HUES48 (cell line): ENCODE results near the gene FAM3D.

Source experiments
- H3K27ac ChIP-seq: one replicate; pipeline ENCODE4 v1.7.0; 2013; ENCODE audit warnings: low read depth, low read length, inconsistent platforms
- H3K27me3 ChIP-seq: 2 replicates; pipeline ENCODE4 v1.6.1; 2013; ENCODE audit warnings: mild to moderate bottlenecking, low read length; ENCODE audit not compliant: control insufficient read depth, insufficient read depth
- H3K36me3 ChIP-seq: 2 replicates; pipeline ENCODE4 v1.6.1; 2013; ENCODE audit warnings: low read length; ENCODE audit not compliant: control insufficient read depth, insufficient read depth
- H3K4me1 ChIP-seq: 2 replicates; pipeline ENCODE4 v1.6.1; 2013; ENCODE audit warnings: mild to moderate bottlenecking, low read length; ENCODE audit not compliant: control insufficient read depth, insufficient read depth
- H3K4me3 ChIP-seq: 2 replicates; pipeline ENCODE4 v1.5.1; 2013; ENCODE audit warnings: mild to moderate bottlenecking, low read depth, low read length
- H3K9ac ChIP-seq: 2 replicates; pipeline ENCODE4 v1.6.1; 2013; ENCODE audit warnings: mild to moderate bottlenecking, low read depth, low read length, moderate library complexity
- H3K9me3 ChIP-seq: 2 replicates; pipeline ENCODE4 v1.6.1; 2013; ENCODE audit warnings: low read length; ENCODE audit not compliant: control insufficient read depth, insufficient read depth

FAM3D gene

DNA sequence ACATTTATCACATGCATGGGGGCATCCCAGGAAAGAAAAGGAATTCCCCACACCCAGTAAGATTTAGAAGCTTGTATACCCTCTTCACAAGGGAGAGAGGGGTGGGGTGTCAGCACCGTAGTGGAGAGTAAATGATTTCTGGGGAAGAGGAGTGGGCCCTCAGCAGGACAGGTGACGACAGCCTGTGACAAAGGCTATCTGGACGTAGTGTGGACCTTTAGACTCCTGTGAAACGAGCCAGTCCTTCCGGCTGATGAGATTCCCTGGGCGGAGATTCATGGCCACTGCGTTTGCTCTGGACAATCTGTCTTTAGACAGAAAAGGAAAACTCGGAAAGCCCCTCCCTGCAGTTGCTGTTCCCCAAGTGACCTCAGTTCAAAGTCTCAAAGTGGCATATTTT lies 1.7 kb upstream of the FAM3D start:
- no peak overlapping the region for H3K4me3 ChIP-seq
- H3K27me3 ChIP-seq, result no peaks in the 10 kb centered on the region
- no peak overlapping the region for H3K27ac ChIP-seq
- no peaks in the 10 kb centered on the region for H3K4me1 ChIP-seq
- H3K36me3 ChIP-seq, result no peaks in the 10 kb centered on the region
- no peaks in the 10 kb centered on the region for H3K9me3 ChIP-seq
- H3K9ac ChIP-seq, result no peak overlapping the region

DNA sequence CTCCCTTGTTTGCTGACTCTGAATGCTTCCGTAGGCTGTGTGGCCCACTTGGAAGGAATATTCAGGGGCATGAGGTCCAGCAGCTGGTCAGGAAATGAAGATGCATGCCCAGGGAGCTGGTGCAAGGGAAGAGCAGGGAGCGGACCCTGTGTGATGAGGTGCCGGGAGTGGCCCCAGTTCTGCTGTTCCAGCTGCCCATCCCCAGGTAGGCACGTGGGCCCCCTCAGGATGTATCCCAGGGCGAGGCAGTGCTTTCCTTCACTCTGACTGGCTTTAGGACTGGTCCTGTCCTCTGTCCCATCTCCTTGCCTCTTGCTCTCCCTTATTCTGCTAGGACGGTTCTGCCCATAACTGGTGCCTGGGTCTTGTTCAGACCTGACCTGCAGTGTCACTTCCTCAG lies 1.1 kb upstream of the FAM3D start:
- H3K9ac ChIP-seq, result no peak overlapping the region
- no peaks in the 10 kb centered on the region for H3K27me3 ChIP-seq
- H3K27ac ChIP-seq, result no peak overlapping the region
- no peaks in the 10 kb centered on the region for H3K9me3 ChIP-seq
- no peaks in the 10 kb centered on the region for H3K36me3 ChIP-seq
- H3K4me3 ChIP-seq, result no peak overlapping the region
- no peaks in the 10 kb centered on the region for H3K4me1 ChIP-seq

DNA sequence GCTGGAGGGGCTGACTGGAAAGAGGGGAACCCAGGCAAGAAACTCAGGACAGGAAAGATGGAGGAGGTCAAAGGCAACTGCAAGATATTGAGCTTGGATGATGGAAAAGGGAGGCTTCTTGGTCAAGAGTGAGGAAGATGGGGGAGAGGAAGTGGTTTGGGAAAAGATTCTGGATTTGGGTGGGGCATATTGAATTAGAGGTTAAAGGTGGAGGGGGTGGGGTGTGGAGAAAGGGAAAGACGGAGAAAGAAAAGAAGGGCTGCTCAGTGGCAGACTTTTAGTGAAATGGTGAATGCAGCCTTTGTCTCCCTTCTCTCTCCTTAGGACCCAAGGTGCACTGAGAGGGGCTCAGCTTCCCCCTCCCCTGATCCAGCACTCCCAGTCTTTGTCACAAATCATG lies 655 bp upstream of the FAM3D start:
- H3K4me1 ChIP-seq, result no peaks in the 10 kb centered on the region

DNA sequence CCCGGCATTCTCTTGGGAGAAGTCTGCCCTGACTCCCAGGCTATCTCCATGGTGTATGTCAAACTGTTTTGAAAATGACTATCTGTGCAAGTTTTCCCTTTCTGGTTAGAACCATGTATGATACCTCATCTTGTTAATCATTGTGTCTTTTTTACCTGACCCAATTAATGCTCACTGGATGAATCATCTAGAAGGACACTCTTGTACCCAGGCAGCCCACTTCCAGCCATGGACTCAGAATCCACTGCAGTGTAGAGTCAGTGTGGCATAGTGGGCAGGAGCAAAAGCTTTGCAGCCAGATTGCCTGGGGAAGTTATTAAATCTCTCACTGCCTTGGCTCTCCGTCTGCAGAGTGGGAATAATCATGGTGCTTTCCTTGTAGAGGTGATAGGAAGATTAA lies 1.2 kb downstream of the FAM3D start:
- no peak overlapping the region for H3K4me3 ChIP-seq

More for the DNA sequence above, 655 bp upstream of the FAM3D start:
- Histone ChIP-seq H3K27ac (no peak overlapping the region), H3K9ac (no peak overlapping the region), H3K27me3 (no peaks in the 10 kb centered on the region), H3K36me3 (no peaks in the 10 kb centered on the region), H3K9me3 (no peaks in the 10 kb centered on the region), H3K4me3 (no peak overlapping the region)

DNA sequence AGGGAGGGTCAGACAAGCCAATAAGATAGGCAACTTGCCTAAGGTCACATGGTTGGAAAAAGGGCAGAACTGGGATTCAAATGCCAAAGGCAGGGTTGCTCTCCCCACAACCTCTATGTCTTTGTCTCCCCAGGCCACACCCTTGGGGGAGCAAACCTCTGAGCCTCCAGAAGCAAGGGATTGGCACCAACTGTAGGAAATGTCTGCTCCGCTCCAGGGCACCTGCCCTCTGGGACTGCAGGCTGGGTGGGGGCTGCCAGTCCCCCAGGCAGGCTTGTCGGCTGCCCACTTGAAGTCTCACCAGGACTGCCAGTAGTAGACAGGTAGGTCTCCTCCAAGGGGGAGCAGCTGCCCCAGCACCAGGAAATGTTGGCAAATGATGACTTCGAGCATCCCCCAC lies 2.0 kb downstream of the FAM3D start:
- Histone ChIP-seq H3K36me3 (no peaks in the 10 kb centered on the region), H3K9me3 (no peaks in the 10 kb centered on the region), H3K4me1 (no peaks in the 10 kb centered on the region), H3K27ac (no peak overlapping the region), H3K4me3 (no peak overlapping the region), H3K9ac (no peak overlapping the region), H3K27me3 (no peaks in the 10 kb centered on the region)

More for the DNA sequence above, 1.2 kb downstream of the FAM3D start:
- no peak overlapping the region for H3K9ac ChIP-seq
- no peaks in the 10 kb centered on the region for H3K9me3 ChIP-seq
- H3K36me3 ChIP-seq, result no peaks in the 10 kb centered on the region
- no peaks in the 10 kb centered on the region for H3K27me3 ChIP-seq
- H3K4me1 ChIP-seq, result no peaks in the 10 kb centered on the region
- no peak overlapping the region for H3K27ac ChIP-seq

DNA sequence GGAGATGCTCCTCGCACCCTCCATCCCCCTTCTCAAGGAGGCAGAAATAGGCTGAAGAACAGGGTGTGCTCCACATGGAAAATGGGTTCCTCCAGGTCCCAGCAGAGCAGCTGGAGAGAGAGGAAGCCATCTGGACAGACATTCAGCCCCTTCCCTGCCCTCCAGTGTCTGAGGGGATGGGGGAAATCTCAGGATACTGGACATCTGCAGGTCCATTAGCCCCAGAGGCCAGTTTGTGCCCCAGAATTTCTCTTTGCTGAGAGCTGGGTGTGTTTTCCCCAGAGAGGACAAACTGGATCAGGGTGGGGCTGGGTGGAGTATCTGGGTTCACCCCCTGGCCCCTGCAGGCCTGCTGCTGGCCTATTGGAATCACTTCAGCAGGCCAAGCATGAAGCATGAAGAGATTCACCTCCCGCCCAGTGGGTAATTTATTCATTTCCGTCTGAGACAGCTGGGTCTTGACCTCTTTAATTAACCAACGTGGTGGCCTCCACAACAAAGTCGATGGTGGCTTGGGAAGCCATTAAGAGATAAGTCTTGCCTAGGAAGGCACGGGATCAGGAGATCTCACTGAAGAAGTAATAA lies 4.6 kb downstream of the FAM3D start:
- no peaks in the 10 kb centered on the region for H3K4me1 ChIP-seq
- H3K9me3 ChIP-seq, result no peaks in the 10 kb centered on the region
- no peaks in the 10 kb centered on the region for H3K36me3 ChIP-seq
- H3K27ac ChIP-seq, result no peak overlapping the region
- H3K4me3 ChIP-seq, result no peak overlapping the region
- no peak overlapping the region for H3K9ac ChIP-seq
- no peaks in the 10 kb centered on the region for H3K27me3 ChIP-seq

DNA sequence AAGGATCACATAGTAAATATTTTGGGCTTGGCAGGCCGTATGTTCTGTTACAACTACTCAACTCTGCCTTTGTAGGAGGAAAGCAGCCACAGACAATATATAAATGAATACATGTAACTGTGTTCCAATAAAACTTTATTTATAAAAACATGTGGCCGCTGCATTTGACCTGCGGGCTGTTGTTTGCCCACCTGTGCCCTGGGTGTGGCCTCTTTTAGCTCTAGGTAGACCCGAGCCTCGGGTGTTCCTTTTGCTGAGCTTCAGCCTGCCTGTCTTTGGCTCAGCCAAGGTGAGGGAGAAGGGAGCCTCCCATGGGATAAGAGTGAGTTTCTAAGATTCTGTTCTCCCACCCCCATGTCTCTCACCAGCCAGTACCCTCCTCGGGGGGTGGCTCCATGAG lies 5.6 kb downstream of the FAM3D start:
- no peaks in the 10 kb centered on the region for H3K9me3 ChIP-seq
- no peak overlapping the region for H3K9ac ChIP-seq
- H3K36me3 ChIP-seq, result no peaks in the 10 kb centered on the region
- no peaks in the 10 kb centered on the region for H3K4me1 ChIP-seq
- H3K27me3 ChIP-seq, result no peaks in the 10 kb centered on the region
- H3K4me3 ChIP-seq, result no peak overlapping the region
- H3K27ac ChIP-seq, result no peak overlapping the region

DNA sequence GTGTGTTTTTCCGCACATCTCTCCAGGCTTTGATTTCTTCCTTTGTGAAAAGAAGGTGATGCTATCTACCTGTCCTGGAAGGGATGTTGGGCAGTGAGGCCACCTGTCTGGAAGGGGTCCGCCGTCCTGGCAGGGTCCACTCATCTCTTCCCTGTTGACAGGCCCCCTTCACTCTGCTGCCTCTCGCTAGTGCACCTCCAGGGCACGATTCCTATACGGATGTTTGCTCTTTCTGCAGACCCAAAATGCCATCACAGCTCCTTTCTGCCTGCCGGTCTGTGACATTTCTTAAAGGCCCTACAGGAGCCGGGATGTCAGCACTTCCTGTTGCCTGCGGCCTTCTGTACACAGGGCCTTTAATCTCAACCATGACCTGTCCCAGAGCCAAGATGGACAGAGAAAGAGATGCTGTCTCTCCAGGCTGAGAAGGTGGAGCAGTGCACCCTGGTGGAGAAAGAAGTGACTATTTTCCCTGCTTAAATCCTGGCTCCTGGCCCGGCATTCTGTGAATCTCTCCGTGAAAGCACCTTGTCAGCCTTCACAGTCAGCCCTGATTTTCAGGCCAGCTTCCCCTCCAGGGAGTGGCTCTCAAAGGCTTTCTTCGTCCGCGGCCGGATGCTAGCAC lies 7.4 kb downstream of the FAM3D start:
- no peak overlapping the region for H3K4me3 ChIP-seq
- no peaks in the 10 kb centered on the region for H3K9me3 ChIP-seq
- no peak overlapping the region for H3K9ac ChIP-seq
- no peak overlapping the region for H3K27ac ChIP-seq
- no peaks in the 10 kb centered on the region for H3K4me1 ChIP-seq
- H3K36me3 ChIP-seq, result no peaks in the 10 kb centered on the region
- no peaks in the 10 kb centered on the region for H3K27me3 ChIP-seq

DNA sequence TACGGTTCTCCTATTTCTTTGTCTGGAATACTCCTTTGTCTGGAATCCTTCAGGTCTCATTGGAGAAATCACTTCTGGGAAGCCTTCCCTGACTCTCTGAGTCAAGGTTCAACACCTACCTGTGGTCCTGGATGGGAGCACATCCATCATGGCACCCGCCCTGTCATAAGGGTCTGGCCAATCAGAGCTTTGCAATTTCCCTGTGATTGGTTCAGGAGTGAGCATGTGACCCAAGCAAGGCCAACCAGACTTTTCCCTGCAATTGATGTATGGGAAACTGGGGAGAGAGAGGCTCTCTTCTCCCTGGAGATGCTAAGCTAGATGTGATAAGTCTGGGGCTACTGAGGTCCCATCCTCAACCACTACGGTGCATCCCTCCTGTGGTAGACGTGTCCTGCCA lies 8.1 kb downstream of the FAM3D start:
- Histone ChIP-seq H3K36me3 (no peaks in the 10 kb centered on the region), H3K9me3 (no peaks in the 10 kb centered on the region), H3K27ac (no peak overlapping the region), H3K9ac (no peak overlapping the region), H3K27me3 (no peaks in the 10 kb centered on the region), H3K4me3 (no peak overlapping the region), H3K4me1 (no peaks in the 10 kb centered on the region)

DNA sequence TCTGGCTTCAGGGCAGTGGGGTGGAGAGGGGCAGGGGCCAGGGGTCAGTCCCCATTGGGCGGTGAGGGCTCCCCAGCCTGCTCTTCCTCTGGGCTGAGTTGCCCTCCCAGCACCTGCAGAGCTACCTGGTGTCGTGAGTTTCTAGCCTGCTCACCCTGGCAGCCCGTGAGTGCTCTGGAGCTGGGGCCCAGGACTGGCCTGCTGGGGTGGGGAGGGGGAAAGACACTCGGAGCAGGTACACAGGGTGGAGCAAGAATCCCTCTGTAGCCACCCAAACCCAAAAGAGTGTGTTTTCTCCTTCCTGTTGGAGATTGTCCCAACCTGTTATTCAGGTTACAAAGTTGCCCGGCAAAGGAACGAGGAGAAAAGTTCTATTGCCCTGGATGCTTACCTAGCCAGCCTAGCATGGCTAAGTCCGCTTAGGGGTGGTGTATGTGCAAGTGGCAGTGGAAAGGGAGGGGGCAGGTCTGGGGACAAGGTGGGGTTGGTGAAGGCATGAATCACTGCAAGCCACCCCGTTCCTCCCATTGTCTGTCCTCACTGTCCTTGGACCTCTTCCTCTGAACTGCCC lies 8.9 kb downstream of the FAM3D start:
- Histone ChIP-seq H3K36me3 (no peaks in the 10 kb centered on the region), H3K9ac (no peak overlapping the region), H3K27ac (no peak overlapping the region), H3K27me3 (no peaks in the 10 kb centered on the region), H3K4me3 (no peak overlapping the region), H3K9me3 (no peaks in the 10 kb centered on the region), H3K4me1 (no peaks in the 10 kb centered on the region)

DNA sequence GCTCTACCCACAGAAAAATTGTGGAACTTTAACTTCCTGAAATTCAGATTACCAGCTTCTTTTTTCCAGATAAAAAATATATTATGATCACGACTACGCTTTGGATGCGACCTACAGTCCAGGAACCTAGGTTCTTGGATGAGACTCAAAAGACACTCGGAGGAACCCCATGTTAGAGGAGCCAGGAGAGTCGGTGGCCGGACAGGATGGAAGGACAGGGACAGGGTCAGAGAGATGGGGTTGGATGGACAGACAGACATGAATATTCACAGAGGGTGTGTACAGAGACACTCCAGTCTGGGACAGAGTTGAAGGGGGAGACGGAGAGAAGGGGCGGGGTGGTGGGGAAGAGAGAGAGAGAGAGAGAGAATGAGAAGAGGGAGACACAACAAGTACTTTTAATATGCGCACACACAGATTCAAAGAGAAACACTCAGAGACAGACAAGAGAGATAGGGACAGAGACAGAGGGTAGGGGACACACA lies 9.5 kb downstream of the FAM3D start:
- Histone ChIP-seq H3K27me3 (no peaks in the 10 kb centered on the region), H3K4me3 (no peak overlapping the region), H3K9me3 (no peaks in the 10 kb centered on the region), H3K27ac (no peak overlapping the region), H3K4me1 (no peaks in the 10 kb centered on the region), H3K9ac (no peak overlapping the region), H3K36me3 (no peaks in the 10 kb centered on the region)
